ENCODE data around the gene NEDD4L. TPM values are rescaled to one million over a fixed set of nuclear protein-coding genes. Genes with fewer than 3 reads are reported as not detected.

Gene NEDD4L
- polyA plus RNA-seq, 1 of the 3 experiments (the other 2 are of a cell fraction) = 13.2 TPM

DNA sequence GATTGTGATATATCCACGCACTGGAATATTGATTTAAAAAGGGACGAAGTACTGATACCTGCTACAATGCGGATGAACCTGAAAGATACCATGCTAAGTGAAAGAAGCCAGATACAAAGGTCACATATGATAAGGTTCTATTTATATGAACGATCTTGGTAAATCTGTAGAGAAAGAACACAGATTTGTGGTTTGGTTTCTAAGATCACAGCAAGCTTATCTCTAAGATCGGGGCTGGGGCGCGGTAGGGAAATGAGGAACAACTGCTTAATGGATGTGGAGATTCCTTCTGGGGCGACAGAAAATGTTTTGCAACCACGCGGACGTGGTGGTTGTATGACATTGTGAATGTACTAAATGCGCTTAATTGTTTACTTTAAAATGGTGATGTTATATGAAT lies 60.1 kb downstream of the NEDD4L start (continued):
- TF ChIP-seq, protein P1, sequence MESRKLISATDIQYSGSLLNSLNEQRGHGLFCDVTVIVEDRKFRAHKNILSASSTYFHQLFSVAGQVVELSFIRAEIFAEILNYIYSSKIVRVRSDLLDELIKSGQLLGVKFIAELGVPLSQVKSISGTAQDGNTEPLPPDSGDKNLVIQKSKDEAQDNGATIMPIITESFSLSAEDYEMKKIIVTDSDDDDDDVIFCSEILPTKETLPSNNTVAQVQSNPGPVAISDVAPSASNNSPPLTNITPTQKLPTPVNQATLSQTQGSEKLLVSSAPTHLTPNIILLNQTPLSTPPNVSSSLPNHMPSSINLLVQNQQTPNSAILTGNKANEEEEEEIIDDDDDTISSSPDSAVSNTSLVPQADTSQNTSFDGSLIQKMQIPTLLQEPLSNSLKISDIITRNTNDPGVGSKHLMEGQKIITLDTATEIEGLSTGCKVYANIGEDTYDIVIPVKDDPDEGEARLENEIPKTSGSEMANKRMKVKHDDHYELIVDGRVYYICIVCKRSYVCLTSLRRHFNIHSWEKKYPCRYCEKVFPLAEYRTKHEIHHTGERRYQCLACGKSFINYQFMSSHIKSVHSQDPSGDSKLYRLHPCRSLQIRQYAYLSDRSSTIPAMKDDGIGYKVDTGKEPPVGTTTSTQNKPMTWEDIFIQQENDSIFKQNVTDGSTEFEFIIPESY (IDR thresholded peaks at IDR 0.05; ENCODE audit: borderline replicate concordance, low read depth) = no peak
- TF ChIP-seq RAD21 (IDR thresholded peaks at IDR 0.05; ENCODE audit: low read length) (no peak), SMC3 (IDR thresholded peaks at IDR 0.05; ENCODE audit: low read depth, low read length) (no peak), EP300 (IDR thresholded peaks at IDR 0.05; ENCODE audit: borderline replicate concordance in 1 of 2, low read depth in 1 of 2, low read length in 1 of 2) (no peak), TEAD4 (IDR thresholded peaks at IDR 0.05; ENCODE audit: borderline replicate concordance, insufficient read depth) (no peak), EZH2phosphoT487 (IDR thresholded peaks at IDR 0.05; ENCODE audit: borderline replicate concordance, low read depth) (no peak), ELF1 (IDR thresholded peaks at IDR 0.05) (no peak), RXRA (IDR thresholded peaks at IDR 0.05; ENCODE audit: borderline replicate concordance, low read depth) (no peak), NRF1 (IDR thresholded peaks at IDR 0.05; ENCODE audit: low read depth, low read length) (no peak)

DNA sequence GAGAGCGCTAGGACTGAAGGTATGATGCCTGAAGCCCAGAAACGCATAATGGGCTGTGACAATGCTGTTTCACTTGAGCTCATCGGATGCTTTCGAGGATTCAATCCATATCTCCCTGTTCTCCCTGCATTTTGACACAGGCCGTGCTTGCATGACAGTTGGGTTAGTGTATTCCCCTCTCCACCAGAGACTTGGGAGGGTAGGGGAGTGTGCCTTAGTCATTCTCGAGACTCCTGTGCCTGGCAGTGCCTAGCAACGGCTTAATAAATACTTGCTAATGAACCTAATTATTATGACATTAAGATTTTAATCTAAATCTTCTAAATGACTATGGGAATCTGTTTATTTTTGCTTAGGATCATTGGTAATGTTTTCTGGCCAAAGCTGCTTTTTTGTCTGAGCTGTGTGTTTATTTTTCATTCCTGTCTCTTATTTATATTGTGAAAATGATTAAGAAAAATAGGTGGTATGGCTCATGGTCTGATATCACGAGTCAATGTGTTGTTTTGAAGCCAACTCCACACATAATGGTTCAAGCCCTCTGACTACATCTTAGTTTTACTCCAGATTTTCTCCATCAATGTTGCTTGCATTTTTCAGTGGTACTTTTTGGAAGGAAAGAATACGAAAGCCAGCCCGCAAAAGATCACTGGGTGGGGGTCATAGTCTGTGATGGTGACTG lies 61.3 kb downstream of the NEDD4L start:
- CTCF ChIA-PET = interaction anchor here (2.0 to 2.7 kb wide), 3 partner anchors 16 to 223 kb away, joined by 7 to 13 read pairs (median 10); partner anchors contain the start of gene NEDD4L

More for the DNA sequence above, 61.3 kb downstream of the NEDD4L start:
- Histone ChIP-seq H3K9me3 (no peaks in the 10 kb centered on the region), H3K4me2 (no peak overlapping the region), H3F3A (replicated peaks; ENCODE audit: insufficient read depth) (no peaks in the 10 kb centered on the region), H4K20me1 (ENCODE audit: insufficient read depth) (no peaks in the 10 kb centered on the region), H3K27ac (ENCODE audit: low read depth in 2 of 2, low read length in 1 of 2) (no peak overlapping the region), H3K79me2 (ENCODE audit: insufficient read depth) (no peaks in the 10 kb centered on the region), H3K27me3 (ENCODE audit: insufficient read depth) (no peaks in the 10 kb centered on the region), H3K4me3 (ENCODE audit: low read depth in 2 of 2, low read length in 1 of 2) (no peak overlapping the region), H2AFZ (ENCODE audit: low read depth) (no peak overlapping the region), H3K36me3 (replicated peaks in 1 of 2; ENCODE audit: control insufficient read depth in 1 of 2, insufficient read depth in 2 of 2, low read length in 1 of 2) (no peaks in the 10 kb centered on the region), H3K4me1 (ENCODE audit: control insufficient read depth in 1 of 2, insufficient read depth in 2 of 2, low read depth in 1 of 2, low read length in 1 of 2) (peaks cover 0 to 15% of the 10 kb centered on the region in 2 experiments; a peak in 2 of 4 replicates), H3K9ac (no peak overlapping the region), H3K9me2 (no peaks in the 10 kb centered on the region)
- DNase-seq = no peak
- TF ChIP-seq, protein P2, sequence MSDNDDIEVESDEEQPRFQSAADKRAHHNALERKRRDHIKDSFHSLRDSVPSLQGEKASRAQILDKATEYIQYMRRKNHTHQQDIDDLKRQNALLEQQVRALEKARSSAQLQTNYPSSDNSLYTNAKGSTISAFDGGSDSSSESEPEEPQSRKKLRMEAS (IDR thresholded peaks at IDR 0.05; ENCODE audit: low read depth) = no peak
- TF ChIP-seq GABPA (IDR thresholded peaks at IDR 0.05; ENCODE audit: low read depth) (no peak), FOXM1 (IDR thresholded peaks at IDR 0.05; ENCODE audit: low read depth) (no peak), POLR2AphosphoS5 (IDR thresholded peaks at IDR 0.05; ENCODE audit: low read depth, low read length) (no peak), MEF2A (IDR thresholded peaks at IDR 0.05; ENCODE audit: borderline replicate concordance, low read depth) (no peak)
- TF ChIP-seq, protein P3, sequence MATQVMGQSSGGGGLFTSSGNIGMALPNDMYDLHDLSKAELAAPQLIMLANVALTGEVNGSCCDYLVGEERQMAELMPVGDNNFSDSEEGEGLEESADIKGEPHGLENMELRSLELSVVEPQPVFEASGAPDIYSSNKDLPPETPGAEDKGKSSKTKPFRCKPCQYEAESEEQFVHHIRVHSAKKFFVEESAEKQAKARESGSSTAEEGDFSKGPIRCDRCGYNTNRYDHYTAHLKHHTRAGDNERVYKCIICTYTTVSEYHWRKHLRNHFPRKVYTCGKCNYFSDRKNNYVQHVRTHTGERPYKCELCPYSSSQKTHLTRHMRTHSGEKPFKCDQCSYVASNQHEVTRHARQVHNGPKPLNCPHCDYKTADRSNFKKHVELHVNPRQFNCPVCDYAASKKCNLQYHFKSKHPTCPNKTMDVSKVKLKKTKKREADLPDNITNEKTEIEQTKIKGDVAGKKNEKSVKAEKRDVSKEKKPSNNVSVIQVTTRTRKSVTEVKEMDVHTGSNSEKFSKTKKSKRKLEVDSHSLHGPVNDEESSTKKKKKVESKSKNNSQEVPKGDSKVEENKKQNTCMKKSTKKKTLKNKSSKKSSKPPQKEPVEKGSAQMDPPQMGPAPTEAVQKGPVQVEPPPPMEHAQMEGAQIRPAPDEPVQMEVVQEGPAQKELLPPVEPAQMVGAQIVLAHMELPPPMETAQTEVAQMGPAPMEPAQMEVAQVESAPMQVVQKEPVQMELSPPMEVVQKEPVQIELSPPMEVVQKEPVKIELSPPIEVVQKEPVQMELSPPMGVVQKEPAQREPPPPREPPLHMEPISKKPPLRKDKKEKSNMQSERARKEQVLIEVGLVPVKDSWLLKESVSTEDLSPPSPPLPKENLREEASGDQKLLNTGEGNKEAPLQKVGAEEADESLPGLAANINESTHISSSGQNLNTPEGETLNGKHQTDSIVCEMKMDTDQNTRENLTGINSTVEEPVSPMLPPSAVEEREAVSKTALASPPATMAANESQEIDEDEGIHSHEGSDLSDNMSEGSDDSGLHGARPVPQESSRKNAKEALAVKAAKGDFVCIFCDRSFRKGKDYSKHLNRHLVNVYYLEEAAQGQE (IDR thresholded peaks at IDR 0.05; ENCODE audit: low read depth, low read length) = no peak
- POLR2A ChIA-PET = no interaction called here
- 81% methylated on average over 10 of the region's 10 CpGs for WGBS (ENCODE audit: low lambda C conversion rate)

Measured in SK-N-SH (cell line).